NB4 (cell line): ENCODE results near the gene CEP76.
A peak's percentile ranks its signal among the peaks of the same experiment; 100 is the strongest.

Experiments used
- DNase-seq: peaks from one replicate; pipeline ENCODE4 v3.0.0; 2010; ENCODE audit warnings: low read depth
- H3K4me3 ChIP-seq: one replicate; pipeline ENCODE4 v1.5.1; 2011; ENCODE audit warnings: mild to moderate bottlenecking, low read depth, low read length, moderate library complexity
- MYC ChIP-seq: IDR thresholded peaks from 2 replicates; pipeline ENCODE4 v1.6.1; 2011; ENCODE audit warnings: low read depth, low read length
- POLR2A ChIP-seq: IDR thresholded peaks from 2 replicates; pipeline ENCODE4 v1.6.1; 2011; ENCODE audit warnings: mild to moderate bottlenecking; ENCODE audit not compliant: insufficient read length; ENCODE audit errors: extremely low read depth
- TF ChIP-seq, protein P1 (sequence below): IDR thresholded peaks from one replicate; pipeline ENCODE4 v1.5.1; 2012; ENCODE audit warnings: low read depth, low read length
- TF ChIP-seq, protein P2 (sequence below): IDR thresholded peaks from 2 replicates; pipeline ENCODE4 v1.6.1; 2011; ENCODE audit warnings: low read depth, low read length

CEP76 gene

DNA sequence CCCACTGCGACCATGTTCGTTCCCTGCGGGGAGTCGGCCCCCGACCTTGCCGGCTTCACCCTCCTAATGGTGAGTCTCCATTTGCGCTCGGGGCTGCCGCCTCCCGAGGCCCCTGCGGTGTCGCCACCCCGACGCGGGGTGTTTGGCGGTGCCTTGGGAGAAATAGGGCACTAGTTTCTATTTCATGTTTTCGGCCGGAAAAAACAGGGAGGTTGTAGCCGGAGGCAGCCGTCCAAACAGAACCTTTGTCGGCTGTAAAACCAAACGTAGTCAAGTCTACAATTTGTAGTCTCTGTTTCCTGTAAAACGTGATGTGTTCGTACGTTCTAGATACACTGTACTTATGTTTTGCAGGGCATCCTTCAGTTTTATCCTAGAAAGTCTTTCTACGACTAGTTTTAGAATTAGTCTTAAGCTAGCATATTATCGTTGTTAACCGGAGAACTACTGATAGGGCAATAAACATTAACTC, 609 bp upstream of the CEP76 start:
- DNase-seq = no peak
- TF ChIP-seq, protein P1, sequence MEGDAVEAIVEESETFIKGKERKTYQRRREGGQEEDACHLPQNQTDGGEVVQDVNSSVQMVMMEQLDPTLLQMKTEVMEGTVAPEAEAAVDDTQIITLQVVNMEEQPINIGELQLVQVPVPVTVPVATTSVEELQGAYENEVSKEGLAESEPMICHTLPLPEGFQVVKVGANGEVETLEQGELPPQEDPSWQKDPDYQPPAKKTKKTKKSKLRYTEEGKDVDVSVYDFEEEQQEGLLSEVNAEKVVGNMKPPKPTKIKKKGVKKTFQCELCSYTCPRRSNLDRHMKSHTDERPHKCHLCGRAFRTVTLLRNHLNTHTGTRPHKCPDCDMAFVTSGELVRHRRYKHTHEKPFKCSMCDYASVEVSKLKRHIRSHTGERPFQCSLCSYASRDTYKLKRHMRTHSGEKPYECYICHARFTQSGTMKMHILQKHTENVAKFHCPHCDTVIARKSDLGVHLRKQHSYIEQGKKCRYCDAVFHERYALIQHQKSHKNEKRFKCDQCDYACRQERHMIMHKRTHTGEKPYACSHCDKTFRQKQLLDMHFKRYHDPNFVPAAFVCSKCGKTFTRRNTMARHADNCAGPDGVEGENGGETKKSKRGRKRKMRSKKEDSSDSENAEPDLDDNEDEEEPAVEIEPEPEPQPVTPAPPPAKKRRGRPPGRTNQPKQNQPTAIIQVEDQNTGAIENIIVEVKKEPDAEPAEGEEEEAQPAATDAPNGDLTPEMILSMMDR = no peak
- TF ChIP-seq MYC (no peak), POLR2A (no peak)
- TF ChIP-seq, protein P2, sequence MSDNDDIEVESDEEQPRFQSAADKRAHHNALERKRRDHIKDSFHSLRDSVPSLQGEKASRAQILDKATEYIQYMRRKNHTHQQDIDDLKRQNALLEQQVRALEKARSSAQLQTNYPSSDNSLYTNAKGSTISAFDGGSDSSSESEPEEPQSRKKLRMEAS = no peak
- peak overlapping the region; percentile 83 for H3K4me3 ChIP-seq

DNA sequence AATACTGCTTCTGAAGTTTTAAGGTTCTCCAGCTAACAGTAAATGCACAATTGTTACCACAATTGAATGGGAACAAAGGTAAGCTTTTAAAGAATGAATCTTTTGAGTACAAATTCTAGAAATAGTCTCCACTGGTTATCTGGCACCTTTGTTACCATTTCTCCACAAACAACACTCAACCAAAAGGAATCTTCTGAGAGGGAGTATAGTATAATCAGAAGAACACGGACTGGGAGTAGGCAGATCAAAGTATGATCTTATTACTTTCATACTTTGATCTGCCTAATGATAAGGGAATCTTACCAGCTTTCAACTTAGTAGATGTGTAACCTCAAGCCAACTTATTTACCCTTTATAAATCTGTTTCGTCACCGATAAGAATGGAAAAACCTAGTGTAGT, 1.4 kb downstream of the CEP76 start:
- H3K4me3 ChIP-seq = peak overlapping the region; percentile 83
- DNase-seq = no peak
- TF ChIP-seq, protein P2 = no peak

DNA sequence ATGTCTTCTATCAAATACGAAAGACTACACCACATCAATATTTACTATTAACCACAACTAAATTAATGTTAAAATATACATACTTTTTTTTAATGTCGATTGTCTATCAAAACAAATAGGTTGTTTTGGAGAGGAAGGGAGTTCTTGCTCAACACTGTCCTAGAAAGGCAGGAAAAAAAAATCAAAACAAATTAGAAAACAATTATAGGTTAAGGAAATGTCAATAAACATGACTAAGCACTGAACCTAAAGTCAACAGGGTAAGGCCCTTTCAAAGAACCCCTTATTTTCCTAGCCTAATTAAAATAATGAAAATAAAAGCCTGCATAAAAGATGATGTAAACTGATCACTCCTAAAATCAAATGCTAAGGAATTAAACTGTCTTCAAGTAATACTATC, 2.8 kb downstream of the CEP76 start:
- DNase-seq = no peak
- no peak overlapping the region for H3K4me3 ChIP-seq

DNA sequence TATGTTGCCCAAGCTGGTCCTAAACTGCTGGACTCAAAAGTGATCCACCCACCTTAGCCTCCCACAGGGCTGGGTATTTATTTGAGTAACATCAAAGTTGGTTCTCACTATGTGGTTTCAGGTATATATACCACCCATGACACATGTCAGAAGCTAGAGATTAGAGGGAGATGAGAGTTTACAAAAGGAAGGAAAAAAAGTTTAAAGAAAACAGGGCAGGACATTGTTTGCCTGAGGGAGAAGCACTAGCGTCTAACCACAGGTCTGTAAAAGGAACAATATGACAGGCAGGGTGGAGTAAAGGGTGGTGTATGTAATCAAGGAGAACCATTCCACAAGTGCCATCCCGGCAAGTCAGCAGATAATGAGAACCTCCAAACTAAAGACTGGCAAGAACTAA, 8.5 kb downstream of the CEP76 start:
- no peak for DNase-seq
- no peak for TF ChIP-seq POLR2A
- TF ChIP-seq, protein P1 = no peak
- TF ChIP-seq, protein P2 = no peak
- TF ChIP-seq MYC = no peak
- H3K4me3 ChIP-seq = no peak overlapping the region

More for the DNA sequence above, 2.8 kb downstream of the CEP76 start:
- TF ChIP-seq MYC = no peak
- TF ChIP-seq, protein P2 = no peak
- no peak for TF ChIP-seq POLR2A

DNA sequence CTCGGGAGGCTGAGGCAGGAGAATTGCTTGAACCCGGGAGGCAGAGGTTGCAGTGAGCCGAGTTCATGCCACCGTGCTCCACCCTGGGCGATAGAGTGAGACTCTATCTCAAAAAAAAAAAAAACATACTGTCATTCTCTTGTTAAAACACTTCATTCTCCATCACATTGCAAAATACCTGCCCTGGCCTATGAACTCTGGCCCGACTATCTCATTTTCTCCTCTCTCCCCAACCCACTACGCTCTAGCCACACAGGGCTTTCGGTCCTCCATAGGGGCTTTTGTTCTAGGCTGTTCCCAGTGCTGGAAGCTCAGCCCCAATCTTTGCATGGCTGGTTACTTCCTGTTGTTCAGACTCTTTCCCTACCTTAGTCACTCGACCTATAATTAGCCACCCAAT, 10.3 kb downstream of the CEP76 start:
- TF ChIP-seq, protein P2 = no peak
- no peak for TF ChIP-seq MYC
- TF ChIP-seq, protein P1 = no peak
- no peak for DNase-seq
- no peak overlapping the region for H3K4me3 ChIP-seq

DNA sequence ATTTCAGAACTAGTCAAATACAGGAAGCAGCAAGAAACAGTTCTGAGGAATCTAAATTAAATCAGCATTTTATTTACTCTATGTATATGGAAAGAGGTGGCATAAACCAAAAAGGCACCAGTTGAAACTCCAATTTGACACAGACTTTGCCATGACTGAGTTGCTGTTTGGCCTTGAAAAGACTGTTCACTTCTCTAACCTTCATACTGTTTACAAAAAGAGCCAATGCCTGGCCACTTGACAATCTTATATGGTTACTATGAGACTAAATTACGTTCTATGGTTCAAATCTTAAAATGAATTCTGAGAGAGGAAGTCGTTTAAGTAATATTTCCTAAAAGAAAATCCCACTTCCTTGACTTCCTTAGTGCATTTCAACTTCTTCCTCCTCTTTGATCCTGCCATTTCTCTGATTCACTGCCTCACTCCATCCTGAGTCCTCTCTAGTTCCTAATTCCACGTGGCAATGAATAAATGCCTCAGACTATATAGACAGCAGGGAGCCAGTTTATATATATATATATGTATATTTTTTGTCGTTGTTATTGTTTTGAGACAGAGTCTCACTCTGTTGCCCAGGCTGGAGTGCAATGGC, 13.2 kb downstream of the CEP76 start:
- TF ChIP-seq, protein P2 = no peak
- TF ChIP-seq, protein P1 = no peak
- no peak for TF ChIP-seq POLR2A
- no peak for TF ChIP-seq MYC
- no peak overlapping the region for H3K4me3 ChIP-seq
- DNase-seq = no peak

DNA sequence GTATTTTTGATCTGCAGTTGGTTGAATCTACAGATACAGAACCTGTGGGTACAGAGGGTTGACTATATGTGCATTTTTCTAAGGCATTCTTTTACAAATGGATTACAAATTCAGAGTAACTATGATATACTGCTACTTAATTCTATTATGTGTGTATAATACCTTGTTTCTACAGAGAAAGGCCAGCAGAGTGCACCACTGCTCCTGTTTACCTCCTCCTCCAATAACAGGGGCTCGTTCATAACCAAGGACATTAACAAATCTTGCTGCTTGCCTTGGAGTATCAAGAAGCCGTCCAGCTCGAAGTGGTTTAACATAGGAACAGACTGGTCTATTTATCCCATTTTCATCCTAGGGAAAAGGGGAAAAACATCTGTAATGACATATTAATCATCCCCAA, 16.4 kb downstream of the CEP76 start:
- DNase-seq = peak; percentile 50

More for the DNA sequence above, 16.4 kb downstream of the CEP76 start:
- H3K4me3 ChIP-seq = no peak overlapping the region
- TF ChIP-seq, protein P1 = peak; percentile 19
- no peak for TF ChIP-seq POLR2A
